GM12873 (cell line): ENCODE results near the gene PSEN2.

Experiments
- TF ChIP-seq, protein P1 (sequence below): IDR thresholded peaks from 2 replicates; pipeline ENCODE4 v1.5.1; 2012; ENCODE audit warnings: low read depth, mild to moderate bottlenecking, moderate library complexity, low read length, control low read depth; ENCODE audit not compliant: insufficient read depth; ENCODE audit errors: missing control alignments

Gene PSEN2

DNA sequence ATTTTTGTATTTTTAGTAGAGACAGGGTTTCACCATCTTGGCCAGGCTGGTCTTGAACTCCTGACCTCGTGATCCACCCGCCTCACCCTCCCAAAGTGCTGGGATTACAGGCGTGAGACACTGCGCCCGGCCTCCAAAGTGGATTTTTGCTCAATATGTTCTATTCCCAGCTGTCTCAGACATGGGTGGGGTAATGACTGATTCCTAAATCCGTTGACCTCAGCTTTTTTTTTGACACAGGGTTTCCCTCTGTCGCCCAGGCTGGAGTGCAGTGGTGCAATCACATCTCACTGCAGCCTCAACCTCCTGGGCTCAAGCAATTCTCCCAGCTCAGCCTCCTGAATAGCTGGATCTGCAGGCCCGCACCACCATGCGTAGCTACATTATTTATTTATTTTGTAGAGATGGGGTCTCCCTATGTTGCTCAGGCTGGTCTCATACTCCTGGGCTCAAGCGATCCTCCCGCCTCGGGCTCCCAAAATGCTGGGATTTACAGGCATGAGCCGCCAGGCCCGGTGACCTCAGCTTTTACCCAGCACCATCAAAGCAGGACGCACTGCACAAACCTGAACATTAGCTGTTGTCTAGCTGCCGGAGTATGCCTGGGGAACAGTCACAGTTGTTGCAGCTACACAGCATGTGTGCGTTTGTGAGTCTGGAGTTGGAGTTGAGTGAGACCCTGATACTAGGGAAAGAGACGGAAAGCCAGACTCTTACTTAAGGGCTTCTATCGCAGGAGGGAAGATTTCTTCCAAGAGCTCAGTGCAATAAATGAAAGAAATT lies 43.7 kb upstream of the PSEN2 start:
- TF ChIP-seq, protein P1, sequence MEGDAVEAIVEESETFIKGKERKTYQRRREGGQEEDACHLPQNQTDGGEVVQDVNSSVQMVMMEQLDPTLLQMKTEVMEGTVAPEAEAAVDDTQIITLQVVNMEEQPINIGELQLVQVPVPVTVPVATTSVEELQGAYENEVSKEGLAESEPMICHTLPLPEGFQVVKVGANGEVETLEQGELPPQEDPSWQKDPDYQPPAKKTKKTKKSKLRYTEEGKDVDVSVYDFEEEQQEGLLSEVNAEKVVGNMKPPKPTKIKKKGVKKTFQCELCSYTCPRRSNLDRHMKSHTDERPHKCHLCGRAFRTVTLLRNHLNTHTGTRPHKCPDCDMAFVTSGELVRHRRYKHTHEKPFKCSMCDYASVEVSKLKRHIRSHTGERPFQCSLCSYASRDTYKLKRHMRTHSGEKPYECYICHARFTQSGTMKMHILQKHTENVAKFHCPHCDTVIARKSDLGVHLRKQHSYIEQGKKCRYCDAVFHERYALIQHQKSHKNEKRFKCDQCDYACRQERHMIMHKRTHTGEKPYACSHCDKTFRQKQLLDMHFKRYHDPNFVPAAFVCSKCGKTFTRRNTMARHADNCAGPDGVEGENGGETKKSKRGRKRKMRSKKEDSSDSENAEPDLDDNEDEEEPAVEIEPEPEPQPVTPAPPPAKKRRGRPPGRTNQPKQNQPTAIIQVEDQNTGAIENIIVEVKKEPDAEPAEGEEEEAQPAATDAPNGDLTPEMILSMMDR, result no peak

DNA sequence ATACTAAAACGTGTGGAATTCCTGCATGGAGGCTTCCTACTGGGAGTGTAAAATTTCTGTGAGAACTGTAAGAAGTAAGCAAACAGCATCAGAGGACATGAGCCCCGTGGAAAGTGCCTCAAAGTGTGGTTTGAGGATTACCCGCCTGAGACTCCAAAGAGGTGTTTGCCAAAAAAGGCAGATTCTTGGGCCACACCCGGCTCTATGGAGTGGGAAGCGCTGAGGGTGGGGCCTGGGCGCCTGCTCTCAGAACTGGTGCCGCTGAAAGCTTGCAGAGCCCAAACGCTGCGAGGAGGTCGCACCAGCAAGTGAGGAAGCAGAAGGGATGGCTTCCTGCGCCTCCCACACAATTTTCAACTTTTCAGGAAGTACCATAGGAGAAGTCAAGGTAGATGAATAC lies 43.0 kb upstream of the PSEN2 start:
- TF ChIP-seq, protein P1, result no peak

DNA sequence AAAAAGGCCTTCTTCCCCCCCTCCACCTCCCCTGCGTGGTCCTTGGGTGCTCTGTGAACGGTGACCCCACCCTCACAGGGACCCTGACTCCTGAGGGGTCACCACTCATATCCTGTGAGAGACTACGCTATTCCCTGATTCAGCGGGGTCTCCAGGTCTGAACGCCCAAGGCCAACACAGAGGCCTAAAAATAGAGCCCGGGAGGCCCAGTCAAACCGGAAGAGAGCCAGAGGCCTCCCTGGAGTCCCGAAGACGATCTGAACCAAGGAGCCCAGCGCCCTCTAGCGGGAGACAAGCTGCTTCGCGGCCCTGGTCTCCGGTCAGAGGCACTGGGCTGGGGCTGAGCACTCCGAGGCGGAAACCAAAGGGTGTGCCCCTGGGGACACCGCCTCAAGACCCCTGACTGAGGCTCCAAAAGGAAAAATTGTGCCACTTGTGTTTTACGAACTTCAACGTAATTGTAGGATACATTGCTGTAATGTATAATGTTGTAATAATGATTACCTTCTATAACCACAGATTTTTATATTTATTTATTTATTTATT lies 42.4 kb upstream of the PSEN2 start:
- TF ChIP-seq, protein P1, result peak; percentile 93

DNA sequence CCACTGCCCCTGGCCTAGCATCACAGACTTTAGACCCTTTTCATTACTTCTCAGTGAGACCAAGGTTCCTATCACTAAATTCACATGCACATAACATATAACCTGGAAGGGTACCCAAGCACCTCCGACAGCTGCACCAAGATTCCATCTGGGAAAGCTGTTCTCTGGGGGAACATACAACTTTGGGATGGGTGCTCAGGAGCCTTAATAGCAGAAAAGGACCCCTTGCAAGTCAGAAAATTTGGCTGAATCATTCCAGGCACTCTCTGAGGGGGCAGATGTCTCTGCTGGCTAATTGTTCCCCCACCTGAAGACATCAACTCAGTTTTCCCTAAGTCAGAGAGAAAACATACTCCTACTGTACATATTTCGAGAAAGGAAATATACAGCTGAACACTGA lies 41.3 kb upstream of the PSEN2 start:
- TF ChIP-seq, protein P1, result no peak

DNA sequence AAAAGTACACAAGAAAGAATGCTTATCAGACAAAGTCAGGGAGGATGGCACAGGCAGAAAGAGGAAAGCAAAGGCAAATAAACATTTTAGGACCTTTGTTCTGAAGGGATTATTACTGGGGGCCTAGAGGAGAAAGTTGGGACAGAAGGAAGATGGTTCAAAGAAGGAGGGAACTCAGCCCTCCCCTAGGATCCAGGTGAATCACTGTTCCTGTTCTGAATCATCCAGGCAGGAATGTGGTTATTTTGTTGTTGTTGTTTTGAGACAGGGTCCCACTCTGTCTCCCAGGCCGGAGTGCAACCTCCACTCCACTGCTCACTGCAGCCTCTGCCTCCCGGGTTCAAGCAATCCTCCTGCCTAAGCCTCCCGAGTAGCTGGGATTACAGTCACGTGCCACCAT lies 38.5 kb upstream of the PSEN2 start:
- TF ChIP-seq, protein P1, result no peak

DNA sequence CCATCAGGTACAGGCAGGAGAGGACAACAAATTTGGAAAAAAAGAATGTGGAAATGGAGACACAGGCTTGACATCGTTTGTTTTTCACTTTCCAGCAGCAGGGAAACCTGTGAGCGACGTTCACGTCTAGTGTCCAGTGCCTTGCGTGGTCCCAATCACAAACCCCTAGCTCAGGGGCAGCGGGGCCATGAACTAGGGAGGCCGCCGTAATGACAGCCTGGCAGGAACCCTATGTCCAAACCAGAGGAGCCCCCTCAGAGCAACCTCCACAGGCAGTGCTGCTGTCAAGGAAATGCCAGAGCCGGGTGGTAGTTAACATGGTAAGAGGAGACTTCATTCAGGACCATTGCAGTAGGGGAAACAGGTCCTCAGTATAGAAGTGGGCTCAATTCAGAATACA lies 37.8 kb upstream of the PSEN2 start:
- TF ChIP-seq, protein P1, result no peak

DNA sequence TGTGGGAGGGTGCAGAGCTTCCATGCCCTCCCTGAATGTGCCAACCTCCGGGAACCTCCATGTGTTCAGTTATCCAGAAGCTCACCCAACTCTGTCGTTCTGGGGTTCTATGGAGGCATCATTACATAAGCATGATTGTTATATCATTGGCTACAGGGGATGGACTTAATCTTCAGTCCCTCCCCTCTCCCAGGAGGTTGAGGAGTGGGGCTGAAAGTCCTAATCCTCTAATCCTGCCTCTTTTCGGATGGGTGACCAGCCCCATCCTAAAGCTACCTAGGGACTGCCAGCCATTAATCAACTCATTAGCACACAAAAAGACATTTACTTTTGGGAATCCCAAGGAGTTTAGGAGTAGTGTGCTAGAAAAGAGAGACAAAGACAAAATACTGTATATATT lies 32.0 kb upstream of the PSEN2 start:
- TF ChIP-seq, protein P1, result no peak
